Uterus (tissue), 2 donors: ENCODE measurements around the gene CCDC74B.
A peak's percentile ranks its signal among the peaks of the same experiment; 100 is the strongest.

ENCODE experiments used
- CTCF ChIP-seq, 4 experiments: fragments of 200-600 bp in 2 of 4; fragments of 450-650 bp in 2 of 4; sonication (generic) in 2 of 4; IDR thresholded peaks; one replicate each; pipeline ENCODE4 v1.5.1; 2016 to 2019; ENCODE audit warnings: antibody characterized with exemption in 4 of 4, mild to moderate bottlenecking in 2 of 4, moderate library complexity in 1 of 4
- POLR2A ChIP-seq, 2 donors: fragments of 450-650 bp; IDR thresholded peaks; one replicate each; pipeline ENCODE4 v1.6.1; 2016; ENCODE audit warnings: antibody characterized with exemption in 2 of 2, mild to moderate bottlenecking in 1 of 2, moderate library complexity in 1 of 2

DNA sequence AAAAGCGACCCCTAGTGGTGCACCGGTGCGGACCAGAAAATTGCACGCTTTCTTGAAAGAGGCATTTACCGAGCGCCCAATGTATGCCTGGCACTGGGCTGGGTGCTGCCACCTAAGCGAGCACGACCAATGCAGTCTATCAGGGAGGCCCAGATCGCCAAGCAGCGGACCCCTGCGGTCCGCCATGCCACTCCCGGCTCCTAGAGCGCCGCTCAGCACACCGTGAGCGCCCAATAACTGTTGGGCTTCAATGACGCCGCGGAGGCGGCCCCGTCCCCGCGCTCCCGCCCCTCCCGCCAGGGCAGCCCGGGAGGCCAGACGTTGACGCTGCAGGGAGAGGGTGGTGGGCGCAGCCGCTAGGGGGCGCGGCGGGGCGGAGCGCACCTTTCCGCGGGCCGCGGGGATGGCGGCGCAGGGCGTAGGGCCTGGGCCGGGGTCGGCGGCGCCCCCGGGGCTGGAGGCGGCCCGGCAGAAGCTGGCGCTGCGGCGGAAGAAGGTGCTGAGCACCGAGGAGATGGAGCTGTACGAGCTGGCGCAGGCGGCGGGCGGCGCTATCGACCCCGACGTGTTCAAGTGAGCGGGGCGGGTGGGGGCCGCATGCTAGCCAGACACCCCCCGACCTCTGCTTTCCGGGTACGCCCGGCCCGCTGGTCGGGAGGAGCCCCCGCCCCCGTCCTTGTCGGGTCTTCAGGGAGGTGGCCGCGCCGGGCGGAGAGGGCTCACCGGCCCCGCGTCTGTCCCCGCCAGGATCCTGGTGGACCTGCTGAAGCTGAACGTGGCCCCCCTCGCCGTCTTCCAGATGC is 37.2 kb upstream of the CCDC74B start, which contains the start of gene MZT2B:
- TF ChIP-seq POLR2A (IDR thresholded peaks at IDR 0.05), result peak in 1 of 2 donors; percentile 68
- peak; percentile 60 to 94 (median 88) for TF ChIP-seq CTCF (IDR thresholded peaks at IDR 0.05)
